HG03135 (cell line): ENCODE results near the gene USP49.
"Not testable (repeated sequence)": the region's sequence is repeated elsewhere in the genome, so short reads cannot be mapped to it uniquely, and the experiment has no call there.

Source experiments
- ATAC-seq: cut with Tn5 transposase; IDR thresholded peaks from one replicate; pipeline ENCODE4 v1.9.1; 2021; ENCODE audit warnings: mild to moderate bottlenecking, moderate library complexity; ENCODE audit not compliant: unreplicated experiment

Gene USP49

GRCh38 chr6:41895300-41896233 is at the start of gene USP49:
Gene USP49, minus strand, starts transcription at chr6:41895375. Its CDS starts 88,392 bp downstream, at chr6:41806983.
- ATAC-seq: peak; percentile 74

GRCh38 chr6:41943456-41943855 is 48.3 kb upstream of the USP49 start:
- no peak for ATAC-seq

GRCh38 chr6:41942882-41943281 is 47.7 kb upstream of the USP49 start:
- ATAC-seq: not testable (repeated sequence)

- no peak for ATAC-seq
Measured at GRCh38 chr6:41942067-41942851, 47.1 kb upstream of the USP49 start.

GRCh38 chr6:41941280-41942066 is 46.3 kb upstream of the USP49 start, which contains the start of gene CCND3:
Gene CCND3, minus strand, starts transcription at chr6:41941808. Its CDS starts 159 bp downstream, at chr6:41941649.
- ATAC-seq: peak; percentile 85

- no peak for ATAC-seq
Measured at GRCh38 chr6:41940759-41941279, 45.6 kb upstream of the USP49 start.

- ATAC-seq: no peak
Measured at GRCh38 chr6:41939848-41940758, 44.9 kb upstream of the USP49 start.

GRCh38 chr6:41939176-41939847 is 44.1 kb upstream of the USP49 start:
- ATAC-seq: no peak

- no peak for ATAC-seq
Measured at GRCh38 chr6:41938590-41939175, 43.5 kb upstream of the USP49 start.

GRCh38 chr6:41937861-41938574 is 42.8 kb upstream of the USP49 start:
- ATAC-seq: no peak

- ATAC-seq: no peak
Measured at GRCh38 chr6:41937472-41937860, 42.3 kb upstream of the USP49 start.

- no peak for ATAC-seq
Measured at GRCh38 chr6:41936073-41936837, 41.1 kb upstream of the USP49 start.

GRCh38 chr6:41935685-41936072 is 40.5 kb upstream of the USP49 start:
- ATAC-seq: no peak

GRCh38 chr6:41935193-41935574 is 40.0 kb upstream of the USP49 start:
- ATAC-seq: no peak

- no peak for ATAC-seq
Measured at GRCh38 chr6:41934278-41935192, 39.4 kb upstream of the USP49 start.

GRCh38 chr6:41932378-41932777 is 37.2 kb upstream of the USP49 start:
- ATAC-seq: no peak
